Measurements from ENCODE around the gene GAK. TPM values are rescaled to one million over a fixed set of nuclear protein-coding genes. Genes with fewer than 3 reads are reported as not detected.

GAK gene
- total and polyA plus RNA-seq, 2 of the 13 experiments (the other 11 are each of a cell fraction or from before 2014, with no cell fraction given), result 17.5 to 44.3 TPM

GRCh38 chr4:803884-804283 lies 128.2 kb downstream of the GAK start (continued):
- TF ChIP-seq ZBTB14 (CRISPR knock-in tag; IDR thresholded peaks at IDR 0.05), result no peak
- TF ChIP-seq IKZF1 (IDR thresholded peaks at IDR 0.05), result no peak
- TF ChIP-seq ZNF367 (CRISPR knock-in tag; IDR thresholded peaks at IDR 0.05; ENCODE audit: borderline replicate concordance), result no peak
- TF ChIP-seq TEAD2 (CRISPR knock-in tag; IDR thresholded peaks at IDR 0.05), result no peak
- no peak for TF ChIP-seq ATF1 (CRISPR knock-in tag; IDR thresholded peaks at IDR 0.05)
- no peak for TF ChIP-seq ZNF543 (CRISPR knock-in tag; IDR thresholded peaks at IDR 0.05)

- no TSS peak for BruUV-seq (replicated peaks)
- Histone ChIP-seq H3K9me3 (ENCODE audit: low read length) (no peaks in the 10 kb centered on the region), H3K27ac (ENCODE audit: extremely low read length, insufficient read depth, low read length) (no peak overlapping the region), H3K36me3 (replicated peaks in 1 of 2; ENCODE audit: control insufficient read depth in 1 of 2, insufficient read depth in 2 of 2, low read length in 2 of 2) (no peaks in the 10 kb centered on the region), H4K20me1 (ENCODE audit: insufficient read depth, low read length) (no peaks in the 10 kb centered on the region), H2AFZ (ENCODE audit: low read length) (no peak overlapping the region), H3K27me3 (ENCODE audit: control insufficient read depth in 1 of 2, insufficient read depth in 2 of 2, low read length in 2 of 2) (peaks cover 2 to 8% of the 10 kb centered on the region in 2 experiments; a peak in 2 of 5 replicates), H3K4me1 (ENCODE audit: insufficient read depth, low read length) (peaks cover 22% of the 10 kb centered on the region; the same call in 1 of the 2 replicates), H3K4me2 (ENCODE audit: low read depth, low read length) (no peak overlapping the region), H3K9ac (ENCODE audit: insufficient read depth, low read depth, low read length) (no peak overlapping the region), H3K4me3 (replicated peaks in 1 of 3; ENCODE audit: insufficient read depth in 1 of 3, low read depth in 2 of 3, low read length in 3 of 3) (no peak overlapping the region), H3K79me2 (ENCODE audit: insufficient read depth, low read length) (no peaks in the 10 kb centered on the region)
- DNase-seq (ENCODE audit: low spot score), result no peak
- no peak for FAIRE-seq
- TF ChIP-seq FOXA1 (IDR thresholded peaks at IDR 0.05) (no peak), FOXA1 (CRISPR knock-in tag; IDR thresholded peaks at IDR 0.05) (0 out of 2 replicates have a peak, but pooled peaks have one; percentile 12), BHLHE40 (IDR thresholded peaks at IDR 0.05; ENCODE audit: low read length) (0 out of 2 replicates have a peak, but pooled peaks have one; percentile 23), ZNF7 (CRISPR knock-in tag; IDR thresholded peaks at IDR 0.05) (peak; percentile 80), THAP8 (CRISPR knock-in tag; IDR thresholded peaks at IDR 0.05; ENCODE audit: borderline replicate concordance) (no peak), ZNF660 (CRISPR knock-in tag; IDR thresholded peaks at IDR 0.05; ENCODE audit: borderline replicate concordance, low read depth) (no peak), USF2 (IDR thresholded peaks at IDR 0.05; ENCODE audit: low read depth, low read length) (peak; percentile 49; the same call in 1 of the 2 replicates), USF2 (CRISPR knock-in tag; IDR thresholded peaks at IDR 0.05; ENCODE audit: borderline replicate concordance) (no peak)
- intact Hi-C loops (cut with micrococcal nuclease; ENCODE audit: unreplicated experiment), result no loop called here
- no peak for ATAC-seq
- ChIA-PET CTCF (ENCODE audit: low intra/inter-chr PET ratio, low total read pairs) (no interaction called here), POLR2A (no interaction called here)
- WGBS (ENCODE audit: low lambda C conversion rate), result 79% methylated on average over 8 of the region's 13 CpGs
- in situ Hi-C loops (cut with HindIII; ENCODE audit: extremely low pct_ligation_motif_present, low pct_unique_long_range_greater_than_20kb), result no loop called here
Observed at GRCh38 chr4:801436-802124, 130.5 kb downstream of the GAK start.
